ENCODE results near the gene CEP68.

GRCh38 chr2:65056215-65057053 is at the start of gene CEP68:
- TF ChIP-seq EZH2 (IDR thresholded peaks at IDR 0.05; ENCODE audit: insufficient read depth, poor library complexity, severe bottlenecking) (no peak), EZH2phosphoT487 (IDR thresholded peaks at IDR 0.05; ENCODE audit: insufficient read depth, low read depth) (no peak)
